Peyer's patch (tissue), 4 donors: ENCODE measurements around the gene CFAP99.
"Not testable (repeated sequence)": the region's sequence is repeated elsewhere in the genome, so short reads cannot be mapped to it uniquely, and the experiment has no call there.

Experiments used
- POLR2A ChIP-seq, 2 donors: fragments of 450-650 bp; IDR thresholded peaks; one replicate each; pipeline ENCODE4 v1.5.1; 2017; ENCODE audit warnings: antibody characterized with exemption in 2 of 2, mild to moderate bottlenecking in 2 of 2, moderate library complexity in 2 of 2
- TF ChIP-seq, protein P1 (sequence below), 6 experiments: fragments of 450-650 bp in 4 of 6; fragments of 200-600 bp in 2 of 6; sonication (generic) in 1 of 6; IDR thresholded peaks; one replicate each; pipeline ENCODE4 v1.5.1; 2017 to 2019; ENCODE audit warnings: antibody characterized with exemption in 6 of 6, mild to moderate bottlenecking in 3 of 6, moderate library complexity in 1 of 6

- TF ChIP-seq, protein P1, sequence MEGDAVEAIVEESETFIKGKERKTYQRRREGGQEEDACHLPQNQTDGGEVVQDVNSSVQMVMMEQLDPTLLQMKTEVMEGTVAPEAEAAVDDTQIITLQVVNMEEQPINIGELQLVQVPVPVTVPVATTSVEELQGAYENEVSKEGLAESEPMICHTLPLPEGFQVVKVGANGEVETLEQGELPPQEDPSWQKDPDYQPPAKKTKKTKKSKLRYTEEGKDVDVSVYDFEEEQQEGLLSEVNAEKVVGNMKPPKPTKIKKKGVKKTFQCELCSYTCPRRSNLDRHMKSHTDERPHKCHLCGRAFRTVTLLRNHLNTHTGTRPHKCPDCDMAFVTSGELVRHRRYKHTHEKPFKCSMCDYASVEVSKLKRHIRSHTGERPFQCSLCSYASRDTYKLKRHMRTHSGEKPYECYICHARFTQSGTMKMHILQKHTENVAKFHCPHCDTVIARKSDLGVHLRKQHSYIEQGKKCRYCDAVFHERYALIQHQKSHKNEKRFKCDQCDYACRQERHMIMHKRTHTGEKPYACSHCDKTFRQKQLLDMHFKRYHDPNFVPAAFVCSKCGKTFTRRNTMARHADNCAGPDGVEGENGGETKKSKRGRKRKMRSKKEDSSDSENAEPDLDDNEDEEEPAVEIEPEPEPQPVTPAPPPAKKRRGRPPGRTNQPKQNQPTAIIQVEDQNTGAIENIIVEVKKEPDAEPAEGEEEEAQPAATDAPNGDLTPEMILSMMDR (IDR thresholded peaks at IDR 0.05) = not testable (repeated sequence)
- not testable (repeated sequence) for TF ChIP-seq POLR2A (IDR thresholded peaks at IDR 0.05)
Measured at GRCh38 chr4:2382769-2383202, 36.0 kb upstream of the CFAP99 start.
